ENCODE data around the gene LTV1.
"Not testable (repeated sequence)": the region's sequence is repeated elsewhere in the genome, so short reads cannot be mapped to it uniquely, and the experiment has no call there.

LTV1 gene

DNA sequence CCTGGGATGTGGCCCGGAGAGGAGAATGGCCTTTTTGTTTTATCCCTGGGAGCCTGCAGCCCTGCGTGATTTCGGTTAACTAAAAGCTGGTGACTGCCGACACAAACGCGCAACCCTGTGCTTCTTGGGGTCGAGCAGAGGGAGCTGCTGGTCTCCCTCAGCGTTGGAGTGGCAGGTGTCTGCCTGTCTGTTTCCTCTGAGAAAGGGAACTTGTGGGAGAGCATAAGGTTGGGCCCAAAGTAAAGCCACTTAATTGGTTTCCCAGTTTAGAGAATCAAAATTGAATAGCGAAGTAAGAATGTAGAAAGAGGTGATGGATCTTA is 500 bp downstream of the LTV1 start:
- no peak for DNase-seq

DNA sequence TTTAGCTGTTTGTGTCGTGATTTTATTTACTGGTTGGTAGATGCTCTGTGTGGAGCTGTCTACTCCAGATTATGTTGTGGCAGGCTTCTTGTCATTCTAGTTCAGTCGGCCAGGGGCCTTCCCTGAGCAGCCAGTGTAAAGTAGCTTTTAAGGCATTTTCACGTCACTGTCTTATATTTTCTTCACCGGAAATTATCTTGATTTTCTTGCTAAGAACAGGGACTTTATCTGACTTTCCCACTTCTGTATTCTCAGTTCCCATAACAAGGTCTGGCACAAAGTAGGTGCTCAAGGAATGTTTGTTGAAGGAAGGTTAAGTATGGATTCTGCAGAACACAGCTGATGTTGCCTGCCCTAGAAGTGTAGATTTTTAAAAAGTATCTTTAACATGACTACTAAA is 868 bp downstream of the LTV1 start:
- DNase-seq: no peak

DNA sequence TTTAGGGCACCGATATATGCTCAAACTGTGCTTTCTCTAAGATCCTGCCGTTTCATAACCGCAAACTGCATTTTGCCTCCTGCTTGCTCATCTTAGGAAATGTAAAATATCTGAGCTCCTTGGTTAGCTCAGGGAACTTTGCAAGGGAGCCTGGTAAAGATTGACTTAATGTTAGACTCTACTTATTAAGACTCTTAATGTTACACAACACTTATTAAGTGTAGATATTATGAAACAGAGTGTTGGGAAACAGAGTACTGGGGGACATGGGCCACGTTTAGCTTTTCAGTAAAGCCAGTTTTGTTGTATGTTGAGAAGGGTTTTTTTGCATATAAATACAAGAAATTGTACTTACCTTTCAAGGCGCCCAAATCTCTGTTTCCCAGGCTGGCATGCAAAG is 1.9 kb downstream of the LTV1 start:
- DNase-seq: no peak

DNA sequence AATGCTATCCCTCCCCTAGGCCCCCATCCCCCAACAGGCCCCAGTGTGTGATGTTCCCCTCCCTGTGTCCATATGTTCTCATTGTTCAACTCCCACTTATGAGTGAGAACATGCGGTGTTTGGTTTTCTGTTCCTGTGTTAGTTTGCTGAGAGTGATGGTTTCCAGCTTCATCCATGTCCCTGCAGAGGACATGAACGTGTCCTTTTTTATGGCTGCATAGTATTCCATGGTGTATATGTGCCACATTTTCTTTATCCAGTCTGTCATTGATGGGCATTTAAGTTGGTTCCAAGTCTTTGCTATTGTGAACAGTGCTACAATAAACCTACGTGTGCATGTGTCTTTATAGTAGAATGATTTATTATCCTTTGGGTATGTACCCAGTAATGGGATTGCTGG is 8.6 kb downstream of the LTV1 start:
- not testable (repeated sequence) for DNase-seq

DNA sequence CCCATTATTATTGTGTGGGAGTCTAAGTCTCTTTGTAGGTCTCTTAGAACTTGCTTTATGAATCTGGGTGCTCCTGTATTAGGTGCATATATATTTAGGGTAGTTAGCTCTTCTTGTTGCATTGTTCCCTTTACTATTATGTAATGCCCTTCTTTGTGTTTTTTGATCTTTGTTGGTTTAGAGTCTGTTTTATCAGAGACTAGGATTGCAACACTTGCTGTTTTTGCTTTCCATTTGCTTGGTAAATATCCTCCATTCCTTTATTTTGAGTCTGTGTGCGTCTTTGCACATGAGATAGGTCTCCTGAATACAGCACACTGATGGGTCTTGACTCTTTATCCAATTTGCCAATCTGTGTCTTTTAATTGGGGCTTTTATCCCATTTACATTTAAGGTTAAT is 11.9 kb downstream of the LTV1 start:
- DNase-seq: not testable (repeated sequence)

DNA sequence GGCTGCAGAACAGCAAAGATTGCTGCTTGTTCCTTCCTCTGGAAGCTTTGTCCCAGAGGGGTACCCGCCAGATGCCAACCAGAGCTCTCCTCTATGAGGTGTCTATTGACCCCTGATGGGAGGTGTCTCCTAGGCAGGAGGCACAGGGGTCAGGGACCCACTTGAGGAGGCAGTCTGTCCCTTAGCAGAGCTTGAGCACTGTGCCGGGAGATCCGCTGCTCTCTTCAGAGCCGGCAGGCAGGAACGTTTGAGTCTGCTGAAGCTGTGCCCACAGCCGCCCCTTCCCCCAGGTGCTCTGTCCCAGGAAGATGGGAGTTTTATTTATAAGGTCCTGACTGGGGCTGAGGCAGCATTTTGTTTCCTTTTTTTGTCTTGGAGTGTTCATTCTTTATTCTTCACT is 13.6 kb downstream of the LTV1 start:
- not testable (repeated sequence) for DNase-seq

DNA sequence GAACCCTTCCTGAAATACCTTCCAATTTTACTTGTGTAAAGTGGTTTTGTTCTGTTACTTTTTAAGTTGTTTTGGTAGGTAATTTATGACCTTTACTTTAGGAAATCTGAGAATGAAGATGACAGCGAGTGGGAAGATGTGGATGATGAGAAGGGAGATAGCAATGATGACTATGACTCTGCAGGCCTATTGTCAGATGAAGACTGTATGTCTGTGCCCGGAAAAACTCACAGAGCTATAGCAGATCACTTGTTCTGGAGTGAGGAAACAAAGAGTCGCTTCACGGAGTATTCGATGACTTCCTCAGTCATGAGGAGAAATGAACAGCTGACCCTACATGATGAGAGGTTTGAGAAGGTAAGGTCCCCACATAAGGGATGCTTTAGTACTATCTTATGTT is 14.5 kb downstream of the LTV1 start:
- no peak for DNase-seq

DNA sequence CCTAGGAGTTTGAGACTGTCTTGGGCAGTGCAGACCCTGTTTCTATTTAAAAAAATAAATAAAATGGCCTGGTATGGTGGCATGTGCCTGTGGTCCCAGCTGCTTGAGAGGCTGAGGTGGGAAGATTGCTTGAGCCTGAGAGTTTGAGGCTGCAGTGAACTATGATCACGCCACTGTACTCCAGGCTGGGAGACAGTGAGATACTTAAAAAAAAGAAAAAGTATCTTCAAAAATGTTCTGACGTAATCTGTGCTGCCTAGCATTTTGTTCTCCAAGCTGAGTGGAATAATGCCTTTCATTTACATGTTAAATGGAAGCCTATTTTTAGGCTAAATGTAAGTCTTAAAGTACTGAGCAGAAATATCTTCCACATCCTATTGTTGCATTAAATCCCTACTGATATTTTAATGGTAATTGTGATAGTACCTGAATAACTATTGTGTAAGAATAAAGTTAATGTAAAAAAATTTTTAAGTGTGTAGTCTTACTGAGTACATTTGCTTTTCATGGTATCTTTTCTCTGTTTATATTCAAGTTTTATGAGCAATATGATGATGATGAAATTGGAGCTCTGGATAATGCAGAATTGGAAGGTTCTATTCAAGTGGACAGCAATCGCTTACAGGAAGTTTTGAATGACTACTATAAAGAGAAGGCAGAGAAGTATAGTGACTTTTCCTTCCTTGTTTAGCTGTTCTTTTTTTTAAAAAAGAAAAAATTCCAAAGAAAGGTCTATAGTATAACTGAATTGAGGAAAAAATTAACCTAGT is 16.9 kb downstream of the LTV1 start:
- no peak for DNase-seq

DNA sequence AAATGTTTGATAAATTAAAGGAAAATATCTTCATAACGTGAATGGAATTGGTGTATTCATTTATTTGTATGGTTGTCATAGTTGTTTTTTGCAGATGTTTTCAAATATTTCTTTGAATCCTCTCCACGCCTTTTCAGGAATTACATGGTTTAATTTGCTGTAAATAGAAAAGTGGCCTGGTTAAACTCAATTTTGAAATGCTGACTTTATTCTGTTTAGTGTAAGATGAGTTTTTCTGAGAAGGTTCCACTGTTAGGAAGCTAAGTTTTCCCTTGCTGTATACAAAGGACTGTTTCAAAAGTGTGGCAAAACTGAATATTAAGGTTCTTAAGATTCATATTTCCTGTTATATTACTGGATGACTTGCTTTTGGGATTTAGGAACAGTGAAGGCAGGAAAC is 20.6 kb downstream of the LTV1 start:
- DNase-seq: no peak

DNA sequence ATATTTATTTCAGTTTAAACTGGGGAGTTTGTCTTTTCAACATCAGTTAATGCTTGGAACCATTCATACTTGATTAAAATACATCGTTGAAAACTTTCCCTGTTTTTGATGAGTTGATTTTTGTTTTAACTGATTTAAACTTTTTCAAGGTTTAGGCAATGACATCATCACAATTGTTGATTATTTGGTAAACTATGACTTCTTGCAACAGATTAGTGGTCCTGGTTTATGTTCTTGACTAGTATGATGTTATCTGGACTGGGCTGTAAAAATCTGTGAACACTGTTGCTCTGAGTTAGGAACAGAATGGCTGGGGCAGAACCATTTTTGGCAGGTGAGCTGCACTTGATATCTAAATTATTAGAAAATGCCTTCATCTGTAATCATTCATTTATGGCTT is 21.1 kb downstream of the LTV1 start, which contains the start of gene ZC2HC1B:
TSS of gene ZC2HC1B (plus strand) at position 241 of the 400 bp plus-strand sequence. CDS start at position 307, 66 bp downstream.
- DNase-seq: no peak

DNA sequence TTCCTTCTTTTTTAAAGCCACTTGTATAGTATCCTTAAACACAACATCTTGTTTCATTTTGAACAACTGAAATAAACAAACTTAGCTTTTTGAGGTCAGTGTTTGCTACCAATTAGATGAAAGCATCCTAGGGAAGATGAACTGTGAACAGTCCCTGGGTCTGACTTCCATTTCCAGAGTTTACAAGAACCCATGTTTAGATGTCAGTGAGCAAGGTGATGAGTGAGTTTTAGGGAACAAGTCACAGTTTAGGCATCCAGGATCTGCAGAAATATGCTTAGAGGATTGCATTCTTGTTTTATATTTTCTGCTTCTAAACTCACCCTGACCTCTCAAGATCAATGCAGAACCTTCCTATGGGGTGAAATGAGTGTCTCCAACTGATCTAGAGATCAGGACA is 24.1 kb downstream of the LTV1 start:
- DNase-seq: no peak

DNA sequence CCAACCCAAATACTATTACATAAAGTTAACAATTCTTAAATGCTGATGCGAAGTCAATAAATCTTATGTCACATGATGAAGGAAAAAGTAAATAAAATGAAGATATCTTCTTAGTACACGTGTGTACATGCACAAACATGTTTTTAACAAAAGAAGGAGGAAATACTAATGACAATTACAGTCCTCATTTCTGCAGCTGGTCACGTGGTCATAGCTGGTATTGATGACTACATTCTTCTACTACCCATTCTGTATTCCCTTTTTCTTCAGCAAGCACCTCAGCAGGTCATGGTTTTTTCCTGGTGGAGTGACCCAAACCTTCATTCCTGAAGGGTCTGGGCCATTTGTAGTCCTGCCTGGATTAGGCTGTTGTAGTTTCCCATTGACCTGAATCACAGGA is 25.7 kb downstream of the LTV1 start:
- not testable (repeated sequence) for DNase-seq

DNA sequence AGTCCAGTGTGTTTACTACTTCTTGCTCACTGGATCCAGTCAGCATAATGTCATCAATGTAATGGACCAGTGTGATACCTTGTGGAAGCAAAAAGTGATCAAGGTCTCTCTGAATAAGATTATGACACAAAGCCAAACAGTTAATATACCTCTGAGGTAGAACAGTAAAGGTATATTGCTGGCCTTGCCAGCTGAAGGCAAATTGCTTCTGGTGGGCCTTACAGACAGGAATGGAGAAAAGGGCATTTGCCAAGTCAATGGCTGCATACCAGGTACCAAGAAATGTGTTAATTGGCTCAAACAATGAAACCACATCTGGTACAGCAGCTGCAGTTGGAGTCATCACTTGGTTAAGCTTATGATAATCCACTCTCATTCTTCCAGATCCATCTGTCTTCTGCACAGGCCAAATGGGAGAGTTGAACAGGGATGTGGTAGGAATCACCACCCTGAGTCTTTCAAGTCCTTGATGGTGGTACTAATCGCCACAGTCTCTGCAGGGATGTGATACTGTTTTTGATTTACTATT is 28.1 kb downstream of the LTV1 start:
- DNase-seq: not testable (repeated sequence)

DNA sequence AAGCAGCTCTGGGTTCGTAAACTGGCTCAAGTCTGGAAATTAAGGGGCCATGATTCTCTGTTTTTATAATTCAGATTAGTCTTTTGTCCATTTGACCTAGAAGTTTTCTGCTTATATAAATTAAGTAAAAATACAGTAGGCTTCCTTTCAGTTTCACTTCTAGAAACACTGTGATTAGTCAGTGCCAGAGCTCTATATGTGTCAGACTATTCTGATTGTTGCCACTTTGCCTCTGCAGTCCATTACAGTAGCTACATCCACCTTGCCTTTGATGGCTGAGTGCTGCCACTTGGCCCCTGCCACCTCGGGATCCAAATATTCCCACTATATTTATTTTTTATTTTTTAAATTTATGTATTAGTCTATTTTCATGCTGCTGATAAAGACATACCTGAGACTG is 29.1 kb downstream of the LTV1 start:
- DNase-seq: no peak

DNA sequence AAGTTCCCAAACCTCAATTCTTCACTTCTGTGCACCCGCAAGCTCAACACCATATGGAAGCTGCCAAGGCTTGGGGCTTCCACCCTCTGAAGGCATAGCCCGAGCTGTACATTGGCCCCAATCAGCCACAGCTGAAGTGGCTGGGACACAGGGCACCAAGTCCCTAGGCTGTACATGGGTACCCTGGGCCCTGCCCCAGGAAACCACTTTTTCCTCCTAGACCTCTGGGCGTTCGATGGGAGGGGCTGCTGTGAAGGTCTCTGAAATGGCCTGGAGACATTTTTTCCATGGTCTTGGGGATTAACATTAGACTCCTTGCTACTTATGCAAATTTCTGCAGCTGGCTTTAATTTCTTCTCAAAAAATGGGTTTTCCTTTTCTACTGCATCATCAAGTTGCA is 30.5 kb downstream of the LTV1 start:
- not testable (repeated sequence) for DNase-seq

DNA sequence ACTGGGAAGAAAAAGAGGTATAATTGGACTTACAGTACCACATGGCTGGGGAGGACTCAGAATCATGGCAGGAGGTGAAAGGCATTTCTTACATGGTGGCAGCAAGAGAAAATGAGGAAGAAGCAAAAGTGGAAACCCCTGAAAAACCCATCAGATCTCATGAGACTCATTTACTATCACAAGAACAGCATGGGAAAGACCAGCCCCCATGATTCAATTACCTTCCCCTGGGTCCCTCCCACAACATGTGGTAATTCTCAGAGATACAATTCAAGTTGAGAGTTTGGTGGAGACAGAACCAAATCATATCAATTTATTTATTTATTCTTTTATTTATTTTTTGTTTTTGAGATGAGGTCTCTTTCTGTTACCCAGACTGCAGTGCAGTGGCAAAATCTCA is 31.4 kb downstream of the LTV1 start:
- not testable (repeated sequence) for DNase-seq

DNA sequence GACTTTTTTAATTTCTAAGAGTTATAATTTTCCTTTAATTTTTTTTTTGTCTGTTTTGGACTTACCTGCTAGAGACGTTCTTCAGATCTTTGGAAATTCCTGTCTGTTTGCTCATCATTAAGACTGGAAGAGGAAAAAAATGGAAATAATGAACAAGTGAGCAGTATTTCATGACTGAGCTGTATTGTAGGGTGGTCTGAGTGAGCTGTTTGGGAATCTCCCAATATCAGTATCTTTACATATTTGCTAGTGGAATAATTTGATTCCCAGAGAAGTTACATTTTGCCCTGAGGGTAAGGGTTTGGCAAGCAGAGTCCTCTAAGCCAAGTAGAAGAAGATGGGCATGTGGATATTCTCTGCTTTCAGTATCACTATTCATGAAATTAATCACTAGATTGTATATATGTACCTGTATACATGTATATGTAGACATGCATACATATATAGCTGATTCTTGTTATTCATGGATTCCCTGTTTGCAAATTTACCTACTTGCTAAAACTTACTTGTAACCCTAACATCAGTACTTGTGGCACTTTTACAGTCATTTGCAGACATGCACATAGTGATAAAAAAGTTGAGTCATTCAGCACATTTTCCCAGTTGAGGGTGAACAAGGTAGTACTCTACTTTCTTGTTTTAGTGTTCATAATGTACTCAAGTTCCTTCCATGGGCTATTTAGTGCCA is 34.6 kb downstream of the LTV1 start:
- no peak for DNase-seq

DNA sequence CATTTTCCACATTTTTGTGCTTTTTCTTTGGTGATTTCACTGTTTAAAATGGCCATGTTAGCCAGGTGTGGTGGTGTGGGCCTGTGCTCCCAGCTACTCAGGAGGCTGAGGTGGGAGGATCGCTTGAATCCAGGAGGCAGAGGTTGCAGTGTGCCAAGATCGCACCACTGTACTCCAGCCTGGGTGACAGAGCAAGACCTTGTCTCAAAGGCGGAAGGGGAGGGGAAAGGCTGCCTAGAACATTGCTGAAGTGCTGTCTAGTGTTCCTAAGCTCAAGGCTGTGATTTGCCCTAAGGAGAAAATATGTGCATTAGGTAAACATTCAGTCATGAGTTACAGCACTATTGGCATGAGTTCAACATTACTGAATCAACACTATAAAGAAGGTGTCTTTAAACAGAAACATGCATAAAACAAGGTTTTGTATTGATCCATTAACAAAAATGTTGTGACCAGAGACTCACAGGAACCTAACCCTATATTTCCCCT is 35.2 kb downstream of the LTV1 start:
- DNase-seq: no peak

DNA sequence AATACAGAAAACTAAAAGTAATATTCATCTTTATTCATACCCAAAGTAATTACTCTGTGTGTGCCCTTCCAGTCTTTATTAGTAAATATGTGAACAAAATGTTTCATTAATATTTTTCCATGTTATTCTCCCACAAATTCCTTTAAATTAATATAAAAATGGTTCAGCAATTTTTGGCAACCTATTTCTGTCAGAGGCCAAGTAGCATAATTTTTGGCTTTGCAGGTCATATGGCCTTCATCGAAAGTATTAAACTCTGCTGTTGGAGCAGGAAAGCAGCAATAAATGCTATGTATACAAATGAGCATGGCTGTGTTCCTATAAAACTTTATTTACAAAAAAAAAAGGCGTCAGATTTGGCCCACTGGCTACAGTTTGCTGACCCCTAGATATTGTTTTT is 37.3 kb downstream of the LTV1 start:
- no peak for DNase-seq

DNA sequence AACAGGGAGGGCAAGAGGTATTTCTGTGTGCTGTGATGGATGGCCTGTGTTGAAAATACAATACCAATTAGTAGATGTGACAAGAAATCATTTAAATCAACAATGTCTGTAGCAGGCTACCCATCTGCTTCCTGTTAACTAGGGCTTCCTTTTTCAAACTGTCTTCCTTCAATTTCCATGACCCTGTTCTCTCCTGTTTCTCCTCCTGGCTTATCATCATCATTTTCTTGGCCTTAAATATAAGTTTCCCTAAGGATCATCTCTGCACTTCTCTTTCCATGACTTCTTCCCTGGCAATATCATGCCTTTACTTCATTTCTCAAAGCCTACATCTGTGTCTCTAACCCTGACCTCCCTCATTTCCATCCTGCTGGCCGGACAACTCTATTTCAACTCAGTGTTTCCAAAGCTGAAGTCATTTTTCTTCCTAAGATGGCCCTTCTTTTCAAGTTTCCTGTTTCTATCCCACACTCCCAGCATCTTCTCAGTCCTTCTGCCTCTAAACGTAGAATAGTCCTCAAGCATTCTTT is 39.3 kb downstream of the LTV1 start:
- no peak for DNase-seq

DNA sequence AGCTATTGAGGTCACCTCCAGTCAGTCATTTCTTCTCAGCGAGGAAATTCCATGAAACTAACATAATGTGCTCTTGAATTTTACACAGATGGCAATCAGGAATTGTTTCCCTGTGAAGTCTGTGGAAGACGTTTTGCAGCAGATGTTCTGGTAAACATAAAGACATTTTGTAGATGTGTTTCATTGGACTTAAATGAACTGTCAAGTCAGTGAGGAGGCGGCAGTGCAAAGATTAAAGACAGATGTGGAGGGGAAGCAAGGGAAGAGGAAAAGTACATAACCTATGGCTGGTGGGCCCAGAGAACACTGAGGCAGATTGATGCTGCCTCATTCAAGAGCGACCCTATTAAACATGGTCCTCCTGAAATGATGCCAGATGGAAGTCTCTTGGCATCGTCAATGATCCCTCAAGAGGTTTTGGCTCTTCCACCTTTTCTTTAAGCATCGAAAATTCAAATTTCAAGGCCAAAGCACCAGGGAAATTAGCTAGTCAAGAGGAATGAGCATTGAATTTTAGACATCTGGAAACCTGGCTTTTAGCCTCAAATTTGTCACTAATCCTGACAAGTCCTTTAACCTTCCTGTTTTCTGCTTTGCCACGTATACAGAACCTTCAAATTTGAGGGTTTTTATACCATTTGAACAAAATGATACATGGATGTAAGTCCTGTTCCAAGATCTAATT is 41.2 kb downstream of the LTV1 start:
- no peak for DNase-seq

DNA sequence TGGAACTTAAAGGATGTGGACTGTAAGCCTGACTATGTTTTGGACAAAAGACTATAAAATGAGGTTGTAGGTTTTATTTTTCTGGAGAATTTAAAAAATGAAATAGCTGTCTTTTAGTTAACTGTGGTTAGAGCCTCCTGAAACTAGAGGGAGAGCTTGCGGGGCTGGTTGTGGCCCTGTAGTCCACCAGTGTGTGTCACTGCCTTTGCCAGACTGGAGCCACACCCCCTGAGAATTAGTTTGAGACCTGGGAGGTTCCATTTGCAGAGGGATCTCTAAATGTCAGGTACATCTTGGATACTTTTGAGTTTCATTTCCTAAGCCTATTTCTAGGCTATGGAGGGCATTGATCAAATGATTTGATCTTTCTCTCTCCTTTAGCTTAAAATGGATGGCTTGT is 42.0 kb downstream of the LTV1 start:
- DNase-seq: no peak

DNA sequence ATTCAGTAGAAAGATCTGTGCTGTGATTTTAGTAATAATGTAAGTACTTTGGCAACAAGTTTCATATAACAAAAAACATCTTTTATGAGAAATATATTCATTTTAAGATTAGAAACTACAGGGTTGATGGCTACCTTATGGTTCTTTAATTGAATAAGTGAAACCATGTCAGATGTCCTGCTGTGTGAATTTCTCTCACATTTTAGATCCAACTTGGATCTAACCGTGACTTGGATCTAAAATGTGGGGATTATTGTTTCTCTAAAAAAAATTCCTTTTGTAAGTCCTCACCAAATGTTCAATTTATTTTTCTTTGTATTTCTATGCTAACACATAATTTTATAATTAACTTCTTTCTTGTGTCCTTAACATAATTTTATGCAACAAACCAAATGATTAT is 51.5 kb downstream of the LTV1 start:
- no peak for DNase-seq
